DND-41 (cell line): ENCODE measurements around the gene TRIM44.

Experiments
- ATAC-seq: fragments of 200-7000 bp; cut with Tn5 transposase; 3 replicates; pipeline ENCODE4 v1.9.1; 2021; ENCODE audit warnings: low read depth; ENCODE audit not compliant: insufficient read depth
- DNase-seq: peaks from one replicate; pipeline ENCODE4 v3.0.0-alpha.2; 2020
- H2AFZ ChIP-seq: 2 replicates; pipeline ENCODE4 v1.6.0; 2012; ENCODE audit warnings: low read depth, low read length
- H3K27ac ChIP-seq: 2 replicates; pipeline ENCODE4 v1.5.1; 2012; ENCODE audit warnings: low read length, inconsistent platforms
- H3K27me3 ChIP-seq: fragments of 200-600 bp; sonication (generic); 2 replicates; pipeline ENCODE4 v1.6.0; 2012; ENCODE audit warnings: low read length, mild to moderate bottlenecking, inconsistent platforms; ENCODE audit not compliant: insufficient read depth, poor library complexity
- H3K36me3 ChIP-seq: 2 replicates; pipeline ENCODE4 v1.5.1; 2012; ENCODE audit warnings: low read length, inconsistent platforms; ENCODE audit not compliant: insufficient read depth
- H3K4me1 ChIP-seq: 2 replicates; pipeline ENCODE4 v1.5.1; 2012; ENCODE audit warnings: mild to moderate bottlenecking, low read length; ENCODE audit not compliant: insufficient read depth
- H3K4me2 ChIP-seq: 2 replicates; pipeline ENCODE4 v1.6.0; 2012; ENCODE audit warnings: mild to moderate bottlenecking, moderate library complexity, low read length, inconsistent platforms; ENCODE audit not compliant: insufficient read depth
- H3K4me3 ChIP-seq, 2 experiments: fragments of 200-600 bp in 1 of 2; shearing (Covaris generic) in 1 of 2; 2 replicates each; pipeline ENCODE4 v1.5.1; 2012 to 2016; ENCODE audit warnings: inconsistent platforms in 2 of 2, low read length in 2 of 2, mild to moderate bottlenecking in 2 of 2, low read depth in 1 of 2, moderate library complexity in 1 of 2
- H3K79me2 ChIP-seq: 2 replicates; pipeline ENCODE4 v1.6.0; 2012; ENCODE audit warnings: low read length, inconsistent platforms; ENCODE audit not compliant: insufficient read depth
- H3K9ac ChIP-seq: 2 replicates; pipeline ENCODE4 v1.6.0; 2012; ENCODE audit warnings: low read depth, mild to moderate bottlenecking, inconsistent platforms, low read length, moderate library complexity
- H3K9me3 ChIP-seq: 2 replicates; pipeline ENCODE4 v1.5.1; 2012; ENCODE audit warnings: low read length, moderate library complexity, mild to moderate bottlenecking, inconsistent platforms; ENCODE audit not compliant: insufficient read depth, severe bottlenecking
- H4K20me1 ChIP-seq: 2 replicates; pipeline ENCODE4 v1.6.0; 2012; ENCODE audit warnings: low read length; ENCODE audit not compliant: insufficient read depth
- EZH2 ChIP-seq: IDR thresholded peaks from 3 replicates; pipeline ENCODE4 v1.6.1; 2012; ENCODE audit warnings: borderline replicate concordance, low read depth, mild to moderate bottlenecking, moderate library complexity, low read length, inconsistent platforms; ENCODE audit not compliant: severe bottlenecking
- TF ChIP-seq, protein P1 (sequence below): IDR thresholded peaks from 2 replicates; pipeline ENCODE4 v1.5.1; 2012; ENCODE audit warnings: borderline replicate concordance, low read length, moderate library complexity, mild to moderate bottlenecking; ENCODE audit not compliant: poor library complexity, severe bottlenecking; ENCODE audit errors: extremely low read depth

TRIM44 gene

DNA sequence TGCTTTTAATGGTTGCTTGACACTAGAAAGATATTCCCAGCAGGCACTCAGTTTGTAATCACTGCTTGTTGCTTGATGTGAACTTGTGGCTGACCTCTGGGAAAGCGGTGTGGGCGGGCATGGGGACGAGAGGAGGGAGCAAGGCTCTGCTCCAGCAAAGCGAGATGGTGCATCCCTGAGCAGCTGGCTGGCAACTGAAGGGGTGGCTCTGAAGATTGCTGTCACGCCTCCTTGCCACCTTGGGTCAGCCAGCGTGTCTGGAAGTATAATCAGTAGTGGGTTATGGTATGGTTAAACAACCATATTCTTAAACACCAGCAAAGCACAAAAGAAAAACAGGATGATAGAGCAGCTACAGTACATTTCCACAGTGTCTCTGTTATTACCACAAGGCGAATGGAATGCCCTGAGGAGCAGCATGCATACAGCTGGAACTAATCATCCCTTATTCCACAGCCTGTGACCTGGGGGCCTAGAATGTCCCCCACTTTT is 124.5 kb downstream of the TRIM44 start:
- Histone ChIP-seq H3K4me2 (no peak overlapping the region), H3K27ac (no peak overlapping the region), H3K27me3 (no peaks in the 10 kb centered on the region), H2AFZ (no peak overlapping the region), H3K9me3 (no peaks in the 10 kb centered on the region), H3K79me2 (no peaks in the 10 kb centered on the region), H4K20me1 (no peaks in the 10 kb centered on the region), H3K4me1 (no peaks in the 10 kb centered on the region), H3K36me3 (no peaks in the 10 kb centered on the region), H3K9ac (no peak overlapping the region), H3K4me3 (no peak overlapping the region)
- DNase-seq = no peak
- TF ChIP-seq, protein P1, sequence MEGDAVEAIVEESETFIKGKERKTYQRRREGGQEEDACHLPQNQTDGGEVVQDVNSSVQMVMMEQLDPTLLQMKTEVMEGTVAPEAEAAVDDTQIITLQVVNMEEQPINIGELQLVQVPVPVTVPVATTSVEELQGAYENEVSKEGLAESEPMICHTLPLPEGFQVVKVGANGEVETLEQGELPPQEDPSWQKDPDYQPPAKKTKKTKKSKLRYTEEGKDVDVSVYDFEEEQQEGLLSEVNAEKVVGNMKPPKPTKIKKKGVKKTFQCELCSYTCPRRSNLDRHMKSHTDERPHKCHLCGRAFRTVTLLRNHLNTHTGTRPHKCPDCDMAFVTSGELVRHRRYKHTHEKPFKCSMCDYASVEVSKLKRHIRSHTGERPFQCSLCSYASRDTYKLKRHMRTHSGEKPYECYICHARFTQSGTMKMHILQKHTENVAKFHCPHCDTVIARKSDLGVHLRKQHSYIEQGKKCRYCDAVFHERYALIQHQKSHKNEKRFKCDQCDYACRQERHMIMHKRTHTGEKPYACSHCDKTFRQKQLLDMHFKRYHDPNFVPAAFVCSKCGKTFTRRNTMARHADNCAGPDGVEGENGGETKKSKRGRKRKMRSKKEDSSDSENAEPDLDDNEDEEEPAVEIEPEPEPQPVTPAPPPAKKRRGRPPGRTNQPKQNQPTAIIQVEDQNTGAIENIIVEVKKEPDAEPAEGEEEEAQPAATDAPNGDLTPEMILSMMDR = no peak
- no peak for TF ChIP-seq EZH2
- ATAC-seq = no peak

DNA sequence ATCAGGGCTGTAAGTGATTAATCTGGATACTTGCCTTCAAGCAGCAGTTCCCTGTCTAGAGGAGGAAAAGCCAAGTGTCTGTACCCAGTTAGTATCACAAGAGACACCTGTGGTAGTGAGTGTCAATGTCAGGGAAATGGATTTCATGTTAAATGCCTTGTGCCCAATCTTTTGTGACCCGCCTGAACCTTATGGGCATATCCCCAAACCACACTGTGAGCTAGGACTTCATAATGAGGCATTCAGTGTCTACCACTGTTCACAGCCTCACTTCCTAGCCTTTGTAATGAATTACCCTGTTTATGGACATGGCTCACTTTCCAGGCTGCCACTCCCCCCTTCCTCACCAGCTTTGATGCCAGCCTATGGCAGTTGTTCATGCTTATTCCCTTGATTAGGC is 125.1 kb downstream of the TRIM44 start:
- ATAC-seq (no peak), DNase-seq (no peak)
- no peak overlapping the region for H3K4me3 ChIP-seq
- no peaks in the 10 kb centered on the region for H3K4me1 ChIP-seq
- no peak overlapping the region for H3K9ac ChIP-seq
- no peak overlapping the region for H3K27ac ChIP-seq
- no peaks in the 10 kb centered on the region for H4K20me1 ChIP-seq
- no peaks in the 10 kb centered on the region for H3K9me3 ChIP-seq
- H2AFZ ChIP-seq = no peak overlapping the region
- no peaks in the 10 kb centered on the region for H3K27me3 ChIP-seq
- TF ChIP-seq, protein P1 = no peak
- TF ChIP-seq EZH2 = no peak
- no peaks in the 10 kb centered on the region for H3K79me2 ChIP-seq
- no peaks in the 10 kb centered on the region for H3K36me3 ChIP-seq
- no peak overlapping the region for H3K4me2 ChIP-seq

DNA sequence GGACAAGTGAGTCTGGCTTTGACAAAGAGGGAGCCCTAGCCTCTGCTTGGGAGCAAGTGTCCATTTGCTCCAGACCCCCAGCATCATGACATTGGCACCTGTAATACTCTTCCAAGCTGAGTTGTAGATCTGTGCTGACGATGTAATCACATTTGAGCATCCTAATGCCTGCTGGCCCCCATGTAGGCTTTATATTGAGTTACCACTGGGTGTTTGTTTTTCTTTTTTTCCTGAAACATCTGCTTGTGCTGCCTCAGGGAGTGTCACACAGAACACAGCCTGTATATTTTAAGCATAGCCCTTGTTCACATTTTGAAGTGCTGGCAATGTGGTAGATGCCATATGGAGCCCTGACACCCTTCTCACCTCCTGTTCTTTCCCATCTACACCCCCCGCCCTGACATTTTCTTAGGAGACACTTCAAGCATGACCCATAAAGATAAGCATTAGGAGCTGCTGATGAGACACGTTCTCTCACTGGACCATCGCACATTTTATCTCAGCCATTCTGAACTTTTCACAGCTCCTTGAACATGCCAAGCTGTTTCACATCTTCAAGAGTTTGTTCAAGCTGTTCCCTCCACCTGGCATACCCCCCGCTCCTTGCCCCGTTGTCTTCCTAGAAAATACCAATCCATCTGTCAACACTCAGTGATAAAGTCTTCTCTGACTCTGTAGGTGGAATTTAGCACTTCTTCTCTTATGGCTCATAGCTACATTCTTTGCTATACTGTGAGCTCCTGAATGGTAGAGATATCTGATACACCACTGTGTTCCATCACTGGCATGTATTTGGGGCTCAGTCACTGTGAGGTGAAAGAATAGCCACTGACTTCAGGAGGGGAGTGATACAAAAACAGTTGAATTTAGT is 128.7 kb downstream of the TRIM44 start:
- H4K20me1 ChIP-seq = no peaks in the 10 kb centered on the region
- H3K4me1 ChIP-seq = no peaks in the 10 kb centered on the region
- H3K27ac ChIP-seq = no peak overlapping the region
- DNase-seq = no peak
- H3K4me3 ChIP-seq = no peak overlapping the region
- TF ChIP-seq, protein P1 = no peak
- no peaks in the 10 kb centered on the region for H3K79me2 ChIP-seq
- no peak for ATAC-seq
- H3K9ac ChIP-seq = no peak overlapping the region
- no peaks in the 10 kb centered on the region for H3K9me3 ChIP-seq
- H3K36me3 ChIP-seq = no peaks in the 10 kb centered on the region
- H2AFZ ChIP-seq = no peak overlapping the region
- no peaks in the 10 kb centered on the region for H3K27me3 ChIP-seq
- H3K4me2 ChIP-seq = no peak overlapping the region
